B cell (primary cell): ENCODE measurements around the gene AKAP6. TPM values are rescaled to one million over a fixed set of nuclear protein-coding genes. Genes with fewer than 3 reads are reported as not detected.

Experiments
- ATAC-seq: fragments of 200-7000 bp; cut with Tn5 transposase; one replicate; pipeline ENCODE4 v1.10.0; 2021; ENCODE audit warnings: low read depth, mild to moderate bottlenecking, moderate number of reproducible peaks, moderate library complexity
- CTCF ChIA-PET: fragments of 350-600 bp; sonication (Branson Sonifier 250); formaldehyde crosslinking; loops from one replicate; lab custom pipeline; 2021; ENCODE audit warnings: antibody characterized with exemption, inconsistent platforms; lab: Charles Lee
- POLR2A ChIA-PET: fragments of 350-600 bp; sonication (Branson Sonifier 250); formaldehyde crosslinking; loops from one replicate; lab custom pipeline; 2021; ENCODE audit warnings: antibody characterized with exemption; lab: Charles Lee
- DNase-seq: peaks from one replicate; pipeline ENCODE4 v3.0.0; 2013
- H2AFZ ChIP-seq: 2 replicates; pipeline ENCODE4 v1.6.1; 2012; ENCODE audit warnings: mild to moderate bottlenecking, low read depth, low read length; ENCODE audit not compliant: insufficient read depth, poor library complexity, severe bottlenecking
- H3K27ac ChIP-seq, 2 donors: 1 replicate in 1 of 2; 2 replicates in 1 of 2; pipeline ENCODE4 v1.5.1; 2012 to 2013; ENCODE audit warnings: low read length in 2 of 2, mild to moderate bottlenecking in 2 of 2, moderate library complexity in 1 of 2
- H3K27me3 ChIP-seq, 4 experiments: fragments of 200-600 bp in 1 of 4; sonication (generic) in 1 of 4; replicated peaks in 1 of 4; 1 replicate in 2 of 4; 2 replicates in 2 of 4; pipeline versions ENCODE4 v1.6.1 to v1.7.0; 2013 to 2016; ENCODE audit warnings: low read length in 3 of 4, mild to moderate bottlenecking in 2 of 4, mixed read lengths in 1 of 4, moderate library complexity in 1 of 4; ENCODE audit not compliant: insufficient read depth in 4 of 4, control insufficient read depth in 3 of 4; ENCODE audit errors: control extremely low read depth in 1 of 4
- H3K36me3 ChIP-seq, 2 experiments: replicated peaks in 1 of 2; 1 replicate in 1 of 2; 2 replicates in 1 of 2; pipeline versions ENCODE4 v1.6.1 to v1.7.1; 2013; ENCODE audit warnings: low read length in 1 of 2; ENCODE audit not compliant: insufficient read depth in 2 of 2, control insufficient read depth in 1 of 2; ENCODE audit errors: control extremely low read depth in 1 of 2, extremely low read depth in 1 of 2
- H3K4me1 ChIP-seq, 2 donors: fragments of 200-600 bp in 1 of 2; sonication (generic) in 1 of 2; 1 replicate in 1 of 2; 2 replicates in 1 of 2; pipeline versions ENCODE4 v1.5.1 to v1.6.1; 2013 to 2017; ENCODE audit warnings: low read length in 2 of 2; ENCODE audit not compliant: control insufficient read depth in 2 of 2, insufficient read depth in 2 of 2
- H3K4me2 ChIP-seq: replicated peaks from 2 replicates; pipeline ENCODE3; 2012; ENCODE audit warnings: mild to moderate bottlenecking, low read depth, low read length; ENCODE audit not compliant: poor library complexity, severe bottlenecking
- H3K4me3 ChIP-seq, 5 experiments: fragments of 200-600 bp in 1 of 5; sonication (generic) in 1 of 5; 1 replicate in 3 of 5; 2 replicates in 2 of 5; pipeline versions ENCODE4 v1.5.1 to v1.7.0; 2011 to 2016; ENCODE audit warnings: low read length in 4 of 5, mild to moderate bottlenecking in 4 of 5, low read depth in 2 of 5, control low read depth in 1 of 5, moderate library complexity in 1 of 5; ENCODE audit not compliant: insufficient read depth in 1 of 5; ENCODE audit errors: control extremely low read depth in 1 of 5, extremely low read depth in 1 of 5
- H3K79me2 ChIP-seq: fragments of 200-600 bp; sonication (generic); one replicate; pipeline ENCODE4 v1.6.0; 2016; ENCODE audit warnings: low read length; ENCODE audit not compliant: control insufficient read depth, insufficient read depth
- H3K9ac ChIP-seq: fragments of 200-600 bp; sonication (generic); 2 replicates; pipeline ENCODE4 v1.6.1; 2017; ENCODE audit warnings: mild to moderate bottlenecking, low read length, moderate library complexity
- H3K9me3 ChIP-seq, 3 donors: one replicate each; pipeline versions ENCODE4 v1.6.1 to v1.7.1; 2013; ENCODE audit warnings: low read length in 2 of 3; ENCODE audit not compliant: control insufficient read depth in 2 of 3, insufficient read depth in 1 of 3; ENCODE audit errors: control extremely low read depth in 1 of 3
- H4K20me1 ChIP-seq: 2 replicates; pipeline ENCODE4 v1.6.0; 2012; ENCODE audit warnings: mild to moderate bottlenecking, low read length; ENCODE audit not compliant: insufficient read depth, control insufficient read depth, poor library complexity, severe bottlenecking
- H3K27ac Mint-ChIP-seq: one replicate; pipeline ENCODE4 v1.8.0; 2021; ENCODE audit warnings: mixed read lengths
- H3K27me3 Mint-ChIP-seq: one replicate; pipeline ENCODE4 v1.8.0; 2021; ENCODE audit warnings: mixed read lengths
- H3K4me1 Mint-ChIP-seq: one replicate; pipeline ENCODE4 v1.8.0; 2021; ENCODE audit warnings: mixed read lengths
- H3K4me3 Mint-ChIP-seq: one replicate; pipeline ENCODE4 v1.8.0; 2021; ENCODE audit warnings: mixed read lengths
- H3K9me3 Mint-ChIP-seq: one replicate; pipeline ENCODE4 v1.8.0; 2022; ENCODE audit warnings: mixed read lengths; ENCODE audit not compliant: insufficient read depth
- EZH2 ChIP-seq: IDR thresholded peaks from 2 replicates; pipeline ENCODE4 v1.6.1; 2012; ENCODE audit warnings: borderline replicate concordance, low read depth, mild to moderate bottlenecking, moderate library complexity, low read length; ENCODE audit not compliant: insufficient read depth, poor library complexity, severe bottlenecking
- WGBS: methylation state at CpG from one replicate; pipeline ENCODE4 v1.1.5; 2013; ENCODE audit warnings: missing lambda C conversion rate; ENCODE audit not compliant: insufficient coverage; 5-methylcytosine and 5-hydroxymethylcytosine counted together
- intact Hi-C: fragments of 100-400 bp; cut with micrococcal nuclease; formaldehyde crosslinking; loops from one replicate; pipeline ENCODE4 v1.10.0; 2022
- polyA plus RNA-seq: library from polyadenylated mRNA; depleted of rRNA; stranded (reverse); fragments of >200 nt; gene quantifications from 2 replicates; pipeline ENCODE4 v1.2.3, GENCODE V29; 2012
- total RNA-seq, 2 donors: library from RNA; stranded (reverse); fragments of 120-200 nt in 1 of 2; gene quantifications; 1 replicate in 1 of 2; 2 replicates in 1 of 2; pipeline versions ENCODE4 v1.2.3 to v1.2.4, GENCODE V29; 2013 to 2022
- TF ChIP-seq, protein P1 (sequence below): fragments of 200-600 bp; IDR thresholded peaks from one replicate; pipeline ENCODE4 v1.8.0; 2022; ENCODE audit warnings: antibody characterized with exemption, mild to moderate bottlenecking

AKAP6 gene
- total and polyA plus RNA-seq, 2 donors (not counting 1 experiment from before 2014, with no cell fraction given): 1.4 to 2.8 TPM

DNA sequence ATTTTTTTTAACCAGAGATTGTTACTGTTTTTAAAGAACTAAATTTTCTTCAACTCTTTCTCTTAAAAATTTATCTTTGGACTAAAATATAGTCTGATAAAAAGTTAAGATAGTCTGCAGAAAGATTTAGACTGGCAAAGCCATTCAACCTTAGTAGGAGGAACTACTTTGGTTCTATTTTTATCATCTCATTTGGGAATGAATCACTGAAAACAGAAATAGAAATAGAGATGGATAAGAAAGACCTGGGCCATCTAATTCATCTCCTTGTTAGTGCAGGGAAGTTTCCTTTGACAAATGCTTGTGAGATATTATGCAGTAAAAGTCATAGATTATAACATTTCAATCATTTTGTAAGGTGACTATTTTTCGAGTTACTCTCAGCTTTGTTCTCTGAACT, 346.3 kb downstream of the AKAP6 start:
- intact Hi-C loops: no loop called here
- no CpG with 5 or more reads among the region's 1 CpG for WGBS
- Histone ChIP-seq H4K20me1 (no peaks in the 10 kb centered on the region), H2AFZ (no peak overlapping the region), H3K27ac (no peak overlapping the region), H3K27me3 (no peaks in the 10 kb centered on the region), H3K9ac (no peak overlapping the region), H3K4me2 (no peak overlapping the region), H3K9me3 (no peaks in the 10 kb centered on the region), H3K4me3 (no peak overlapping the region), H3K4me1 (no peaks in the 10 kb centered on the region), H3K79me2 (no peaks in the 10 kb centered on the region), H3K36me3 (no peaks in the 10 kb centered on the region)
- H3K27ac Mint-ChIP-seq: no peak overlapping the region
- TF ChIP-seq, protein P1, sequence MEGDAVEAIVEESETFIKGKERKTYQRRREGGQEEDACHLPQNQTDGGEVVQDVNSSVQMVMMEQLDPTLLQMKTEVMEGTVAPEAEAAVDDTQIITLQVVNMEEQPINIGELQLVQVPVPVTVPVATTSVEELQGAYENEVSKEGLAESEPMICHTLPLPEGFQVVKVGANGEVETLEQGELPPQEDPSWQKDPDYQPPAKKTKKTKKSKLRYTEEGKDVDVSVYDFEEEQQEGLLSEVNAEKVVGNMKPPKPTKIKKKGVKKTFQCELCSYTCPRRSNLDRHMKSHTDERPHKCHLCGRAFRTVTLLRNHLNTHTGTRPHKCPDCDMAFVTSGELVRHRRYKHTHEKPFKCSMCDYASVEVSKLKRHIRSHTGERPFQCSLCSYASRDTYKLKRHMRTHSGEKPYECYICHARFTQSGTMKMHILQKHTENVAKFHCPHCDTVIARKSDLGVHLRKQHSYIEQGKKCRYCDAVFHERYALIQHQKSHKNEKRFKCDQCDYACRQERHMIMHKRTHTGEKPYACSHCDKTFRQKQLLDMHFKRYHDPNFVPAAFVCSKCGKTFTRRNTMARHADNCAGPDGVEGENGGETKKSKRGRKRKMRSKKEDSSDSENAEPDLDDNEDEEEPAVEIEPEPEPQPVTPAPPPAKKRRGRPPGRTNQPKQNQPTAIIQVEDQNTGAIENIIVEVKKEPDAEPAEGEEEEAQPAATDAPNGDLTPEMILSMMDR: no peak
- no peak for TF ChIP-seq EZH2
- ATAC-seq: no peak
- H3K9me3 Mint-ChIP-seq: no peaks in the 10 kb centered on the region
- ChIA-PET POLR2A (no interaction called here), CTCF (no interaction called here)
- peaks cover 3% of the 10 kb centered on the region for H3K27me3 Mint-ChIP-seq
- no peak overlapping the region for H3K4me3 Mint-ChIP-seq
- DNase-seq: no peak
- no peaks in the 10 kb centered on the region for H3K4me1 Mint-ChIP-seq

DNA sequence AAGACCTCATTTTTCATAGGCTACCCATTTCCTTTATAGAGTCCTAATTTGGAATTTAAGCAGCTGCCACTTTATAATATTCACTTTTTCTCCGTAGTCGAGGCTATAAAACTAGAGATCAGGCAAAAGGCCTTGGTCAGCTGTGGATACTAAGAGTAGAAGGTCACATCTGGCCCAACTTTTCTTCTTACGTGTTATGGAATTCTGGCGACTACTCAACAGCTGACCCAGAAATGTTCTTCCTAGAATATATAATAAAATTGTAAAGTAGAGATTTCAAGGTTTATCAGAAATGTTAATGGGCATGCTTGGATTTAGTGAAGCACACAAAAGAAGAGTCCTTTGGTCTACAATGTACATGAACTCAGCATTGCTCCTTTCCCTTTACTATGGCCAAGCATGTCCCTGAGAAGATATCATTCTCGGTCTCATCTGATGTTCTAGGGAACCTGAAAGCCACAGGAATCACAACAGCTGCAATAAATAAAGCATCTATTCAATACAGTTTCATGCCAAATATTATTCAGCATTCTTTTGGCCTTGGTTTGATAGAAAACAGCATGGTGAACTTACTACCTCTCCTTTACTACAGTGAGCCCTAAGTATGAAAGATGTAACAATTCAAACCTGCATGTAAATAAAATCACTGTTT, 348.2 kb downstream of the AKAP6 start:
- ATAC-seq (no peak), DNase-seq (no peak)
- intact Hi-C loops: no loop called here
- H3K4me3 Mint-ChIP-seq: no peak overlapping the region
- H2AFZ ChIP-seq: no peak overlapping the region
- H3K27ac ChIP-seq: no peak overlapping the region
- H3K27me3 Mint-ChIP-seq: no peaks in the 10 kb centered on the region
- peaks cover 2% of the 10 kb centered on the region for H3K4me1 Mint-ChIP-seq
- no peak overlapping the region for H3K9ac ChIP-seq
- ChIA-PET CTCF (no interaction called here), POLR2A (no interaction called here)
- no peaks in the 10 kb centered on the region for H3K79me2 ChIP-seq
- H3K27me3 ChIP-seq: no peaks in the 10 kb centered on the region
- no peaks in the 10 kb centered on the region for H3K9me3 Mint-ChIP-seq
- H4K20me1 ChIP-seq: no peaks in the 10 kb centered on the region
- WGBS: no CpG with 5 or more reads among the region's 5 CpGs
- H3K4me2 ChIP-seq: no peak overlapping the region
- H3K36me3 ChIP-seq: no peaks in the 10 kb centered on the region
- H3K4me3 ChIP-seq: no peak overlapping the region
- no peak for TF ChIP-seq EZH2
- TF ChIP-seq, protein P1: no peak
- H3K9me3 ChIP-seq: no peaks in the 10 kb centered on the region
- H3K4me1 ChIP-seq: no peaks in the 10 kb centered on the region
- no peak overlapping the region for H3K27ac Mint-ChIP-seq
